CD4-positive, alpha-beta T cell treated with Interleukin-1 beta for 1 hour (primary cell): Measurements from ENCODE around the gene TUBGCP4.

Source experiments
- DNase-seq, 2 donors: peaks; one replicate each; pipeline ENCODE4 v3.0.0-alpha.2; 2020 to 2022

Gene TUBGCP4

GRCh38 chr15:43406189-43406588 lies 35.3 kb downstream of the TUBGCP4 start:
- DNase-seq = no peak

- no peak for DNase-seq
Measured at GRCh38 chr15:43406808-43407207, 35.9 kb downstream of the TUBGCP4 start.

GRCh38 chr15:43408789-43409188 lies 37.9 kb downstream of the TUBGCP4 start:
- DNase-seq = no peak

- DNase-seq = no peak
Measured at GRCh38 chr15:43410572-43411214, 39.8 kb downstream of the TUBGCP4 start.

GRCh38 chr15:43412096-43412495 lies 41.2 kb downstream of the TUBGCP4 start:
- no peak for DNase-seq

- no peak for DNase-seq
Measured at GRCh38 chr15:43414196-43414595, 43.3 kb downstream of the TUBGCP4 start.

- DNase-seq = no peak
Measured at GRCh38 chr15:43420435-43420834, 49.5 kb downstream of the TUBGCP4 start.

- no peak for DNase-seq
Measured at GRCh38 chr15:43420876-43421275, 50.0 kb downstream of the TUBGCP4 start.

GRCh38 chr15:43423793-43424192 lies 52.9 kb downstream of the TUBGCP4 start:
- no peak for DNase-seq

- no peak for DNase-seq
Measured at GRCh38 chr15:43429687-43430086, 58.8 kb downstream of the TUBGCP4 start.

- no peak for DNase-seq
Measured at GRCh38 chr15:43433165-43433564, 62.3 kb downstream of the TUBGCP4 start.

- no peak for DNase-seq
Measured at GRCh38 chr15:43433661-43434303, 62.9 kb downstream of the TUBGCP4 start.

GRCh38 chr15:43434446-43434845 lies 63.5 kb downstream of the TUBGCP4 start:
- no peak for DNase-seq

GRCh38 chr15:43436395-43436794 lies 65.5 kb downstream of the TUBGCP4 start:
- DNase-seq = no peak

- DNase-seq = no peak
Measured at GRCh38 chr15:43439268-43439667, 68.4 kb downstream of the TUBGCP4 start.

GRCh38 chr15:43440721-43441281 lies 69.9 kb downstream of the TUBGCP4 start:
- DNase-seq = peak; percentile 32 to 40

- no peak for DNase-seq
Measured at GRCh38 chr15:43441316-43441715, 70.4 kb downstream of the TUBGCP4 start.

- DNase-seq = no peak
Measured at GRCh38 chr15:43446344-43446743, 75.4 kb downstream of the TUBGCP4 start.

GRCh38 chr15:43449981-43450380 lies 79.1 kb downstream of the TUBGCP4 start:
- no peak for DNase-seq
